ENCODE data around the gene RPA4. TPM values are rescaled to one million over a fixed set of nuclear protein-coding genes. Genes with fewer than 3 reads are reported as not detected.

The RPA4 gene
- total RNA-seq, 4 donors from 2014 or later, result 0.77 to 6.1 (median 4.2) TPM; not detected in 1

GRCh38 chrX:96918864-96919263 is 35.2 kb downstream of the RPA4 start:
- 60 to 100% methylated on average over 2 of the region's 2 CpGs for WGBS, 2 donors (ENCODE audit: low coverage in 1 of 2)

DNA sequence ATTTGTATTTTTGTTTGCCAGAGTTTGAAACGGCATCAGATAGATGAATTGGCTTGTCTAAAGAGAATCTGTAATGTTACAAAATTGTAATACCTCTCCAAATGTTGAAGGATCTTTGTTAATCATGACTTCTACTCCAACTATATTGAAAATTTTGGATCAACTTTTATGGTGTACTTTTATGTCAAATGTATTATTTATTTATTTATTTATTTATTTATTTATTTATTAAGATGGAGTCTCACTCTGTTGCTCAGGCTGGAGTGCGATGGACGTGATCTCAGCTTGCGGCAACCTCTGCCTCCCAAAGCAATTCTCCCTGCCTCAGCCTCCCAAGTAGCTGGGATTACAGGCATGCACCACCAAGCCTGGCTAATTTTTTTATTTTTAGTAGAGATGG is 36.0 kb downstream of the RPA4 start:
- ATAC-seq, result no peak
- no peaks in the 10 kb centered on the region for H3K9me3 ChIP-seq
- H3K4me1 ChIP-seq, result no peaks in the 10 kb centered on the region
- TF ChIP-seq POLR2A (IDR thresholded peaks at IDR 0.05) (no peak), POLR2AphosphoS5 (IDR thresholded peaks at IDR 0.05) (no peak), EP300 (IDR thresholded peaks at IDR 0.05) (no peak)
- TF ChIP-seq, protein P1, sequence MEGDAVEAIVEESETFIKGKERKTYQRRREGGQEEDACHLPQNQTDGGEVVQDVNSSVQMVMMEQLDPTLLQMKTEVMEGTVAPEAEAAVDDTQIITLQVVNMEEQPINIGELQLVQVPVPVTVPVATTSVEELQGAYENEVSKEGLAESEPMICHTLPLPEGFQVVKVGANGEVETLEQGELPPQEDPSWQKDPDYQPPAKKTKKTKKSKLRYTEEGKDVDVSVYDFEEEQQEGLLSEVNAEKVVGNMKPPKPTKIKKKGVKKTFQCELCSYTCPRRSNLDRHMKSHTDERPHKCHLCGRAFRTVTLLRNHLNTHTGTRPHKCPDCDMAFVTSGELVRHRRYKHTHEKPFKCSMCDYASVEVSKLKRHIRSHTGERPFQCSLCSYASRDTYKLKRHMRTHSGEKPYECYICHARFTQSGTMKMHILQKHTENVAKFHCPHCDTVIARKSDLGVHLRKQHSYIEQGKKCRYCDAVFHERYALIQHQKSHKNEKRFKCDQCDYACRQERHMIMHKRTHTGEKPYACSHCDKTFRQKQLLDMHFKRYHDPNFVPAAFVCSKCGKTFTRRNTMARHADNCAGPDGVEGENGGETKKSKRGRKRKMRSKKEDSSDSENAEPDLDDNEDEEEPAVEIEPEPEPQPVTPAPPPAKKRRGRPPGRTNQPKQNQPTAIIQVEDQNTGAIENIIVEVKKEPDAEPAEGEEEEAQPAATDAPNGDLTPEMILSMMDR (IDR thresholded peaks at IDR 0.05), result no peak
- H3K27me3 ChIP-seq, result no peaks in the 10 kb centered on the region
- H3K36me3 ChIP-seq, result no peaks in the 10 kb centered on the region
- WGBS, 2 donors (ENCODE audit: low coverage in 1 of 2), result 71 to 86% methylated on average over 1 of the region's 4 CpGs
- H3K4me3 ChIP-seq, result no peak overlapping the region
- no peak overlapping the region for H3K27ac ChIP-seq

More at GRCh38 chrX:96918864-96919263, 35.2 kb downstream of the RPA4 start:
- Histone ChIP-seq H3K27me3 (no peaks in the 10 kb centered on the region), H3K27ac (no peak overlapping the region), H3K9me3 (no peaks in the 10 kb centered on the region), H3K36me3 (no peaks in the 10 kb centered on the region), H3K4me1 (no peaks in the 10 kb centered on the region), H3K4me3 (no peak overlapping the region)
- no peak for ATAC-seq
- no peak for TF ChIP-seq POLR2AphosphoS5 (IDR thresholded peaks at IDR 0.05)
- TF ChIP-seq EP300 (IDR thresholded peaks at IDR 0.05), result no peak
- TF ChIP-seq POLR2A (IDR thresholded peaks at IDR 0.05), result no peak
- TF ChIP-seq, protein P1 (IDR thresholded peaks at IDR 0.05), result no peak

- WGBS, 2 donors (ENCODE audit: low coverage in 1 of 2), result 70 to 100% methylated on average over 2 to 3 of the region's 3 CpGs
Observed at GRCh38 chrX:96924581-96924980, 40.9 kb downstream of the RPA4 start.

DNA sequence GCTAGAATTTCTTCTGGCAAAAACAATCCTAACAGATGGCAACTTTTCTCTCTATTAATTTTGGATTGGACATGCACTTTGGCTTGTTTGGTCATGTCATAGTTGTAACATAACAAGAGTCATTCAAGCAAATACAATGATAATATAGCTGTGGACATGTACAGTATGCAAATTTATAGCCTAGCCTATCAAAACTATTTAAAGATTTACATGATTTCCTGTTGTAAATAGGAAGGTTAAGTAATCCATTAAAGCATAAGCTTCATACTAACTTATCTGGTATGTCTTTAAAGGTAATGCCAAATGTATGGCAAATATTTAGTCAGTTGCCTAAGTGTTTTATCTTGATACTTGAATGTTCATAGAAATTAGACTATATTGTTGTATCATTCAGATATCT is 45.3 kb downstream of the RPA4 start:
- TF ChIP-seq POLR2AphosphoS5 (IDR thresholded peaks at IDR 0.05) (no peak), POLR2A (IDR thresholded peaks at IDR 0.05) (no peak), EP300 (IDR thresholded peaks at IDR 0.05) (no peak)
- TF ChIP-seq, protein P1 (IDR thresholded peaks at IDR 0.05), result no peak
- no peak overlapping the region for H3K27ac ChIP-seq
- H3K9me3 ChIP-seq, result no peaks in the 10 kb centered on the region
- H3K4me1 ChIP-seq, result no peaks in the 10 kb centered on the region
- no peak for ATAC-seq
- no peak overlapping the region for H3K4me3 ChIP-seq
- no peaks in the 10 kb centered on the region for H3K27me3 ChIP-seq
- H3K36me3 ChIP-seq, result no peaks in the 10 kb centered on the region

More at GRCh38 chrX:96924581-96924980, 40.9 kb downstream of the RPA4 start:
- no peaks in the 10 kb centered on the region for H3K36me3 ChIP-seq
- no peaks in the 10 kb centered on the region for H3K9me3 ChIP-seq
- no peak overlapping the region for H3K27ac ChIP-seq
- H3K4me1 ChIP-seq, result no peaks in the 10 kb centered on the region
- no peak overlapping the region for H3K4me3 ChIP-seq
- no peaks in the 10 kb centered on the region for H3K27me3 ChIP-seq
- ATAC-seq, result no peak
- TF ChIP-seq POLR2AphosphoS5 (IDR thresholded peaks at IDR 0.05), result no peak
- TF ChIP-seq, protein P1 (IDR thresholded peaks at IDR 0.05), result no peak
- TF ChIP-seq POLR2A (IDR thresholded peaks at IDR 0.05), result no peak
- TF ChIP-seq EP300 (IDR thresholded peaks at IDR 0.05), result no peak

Other genes with a start within 250 kb of the RPA4 start
- gene DIAPH2, start 199.1 kb upstream of the RPA4 start, total RNA-seq, result 10 to 100 TPM; 46.1 to 93.9 (median 76.5) TPM